CD4-positive, alpha-beta T cell treated with Interleukin-1 beta for 1 hour (primary cell): ENCODE results near the gene POLD4.

Experiments
- DNase-seq, 2 donors: peaks; one replicate each; pipeline ENCODE4 v3.0.0-alpha.2; 2020 to 2022

The POLD4 gene

DNA sequence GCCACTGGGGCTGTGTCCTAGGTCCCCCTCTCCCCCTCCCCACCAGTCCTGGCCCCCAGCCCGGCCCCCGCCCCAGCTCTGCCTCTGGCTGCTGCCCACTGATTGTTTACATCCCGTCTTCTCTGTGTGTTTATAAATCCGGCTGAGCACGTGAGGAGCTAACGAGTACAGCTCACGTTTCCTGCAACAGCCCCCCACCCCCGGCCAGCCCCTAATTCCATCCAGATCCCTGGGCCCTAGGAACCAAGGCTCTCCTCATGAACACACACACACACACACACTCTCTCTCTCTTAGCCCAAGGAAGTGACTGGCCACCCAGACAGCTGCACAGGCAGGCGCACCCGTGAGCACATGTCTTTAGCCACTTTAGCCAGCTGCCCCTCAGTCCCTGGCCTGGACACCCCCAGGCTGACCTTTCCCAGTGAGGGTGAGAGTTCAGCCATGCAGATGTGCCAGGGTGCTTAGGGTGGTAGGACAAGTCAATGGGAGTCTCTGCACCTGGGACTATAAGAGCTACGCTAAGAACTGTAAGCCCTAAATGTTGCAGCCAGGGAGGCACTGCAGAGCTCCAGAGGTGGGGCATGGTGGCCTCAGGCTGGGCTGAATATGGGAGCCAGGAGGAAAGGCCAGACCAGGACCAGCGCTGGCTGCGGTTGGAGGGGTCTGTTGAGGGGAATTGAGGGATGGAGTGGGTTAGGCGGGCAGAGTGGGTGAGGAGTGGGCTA, 17.2 kb upstream of the POLD4 start:
- DNase-seq: no peak

DNA sequence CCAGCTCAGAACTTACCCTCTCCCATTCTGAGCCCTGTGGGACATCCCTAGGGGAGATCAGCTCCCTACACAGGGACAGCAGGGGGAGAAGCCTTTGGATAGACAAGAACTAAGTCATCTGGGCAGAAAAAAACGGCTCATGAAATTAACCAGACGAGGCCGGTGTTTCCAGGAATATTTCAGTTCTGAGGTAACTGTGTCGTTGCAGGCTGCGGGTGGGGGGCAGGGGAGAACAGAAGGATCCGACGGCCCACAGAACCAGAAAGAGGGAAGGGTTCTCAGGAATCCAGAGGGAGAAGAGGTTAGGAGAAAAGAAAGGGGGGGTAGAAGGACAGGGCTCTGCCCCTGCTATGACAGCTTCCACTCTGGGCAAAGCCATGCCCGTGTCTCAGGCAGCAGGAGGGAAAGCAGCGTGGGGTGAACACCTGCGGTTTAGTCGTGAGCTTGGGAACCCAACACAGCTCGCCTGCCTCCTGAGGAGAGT, 16.5 kb upstream of the POLD4 start:
- no peak for DNase-seq

DNA sequence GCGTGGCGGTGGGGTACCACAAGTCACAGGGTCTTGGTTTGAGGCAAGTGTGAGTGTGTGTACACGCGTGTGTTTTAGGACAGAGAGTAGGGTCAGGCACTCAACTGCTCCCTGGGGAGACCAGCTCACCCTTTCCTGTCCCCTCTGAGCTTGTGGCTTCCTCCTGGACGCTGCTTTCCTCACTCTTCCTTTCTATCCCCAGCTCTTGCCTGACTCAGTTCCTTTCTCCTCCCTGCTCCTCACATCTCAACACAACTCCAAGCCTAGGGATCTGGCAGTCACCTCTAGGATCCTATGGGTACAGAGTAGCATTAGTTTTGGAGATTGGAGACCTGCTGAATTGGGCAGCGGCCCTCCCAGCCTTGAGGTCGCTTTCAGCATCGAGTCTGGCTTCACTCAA, 15.9 kb upstream of the POLD4 start:
- DNase-seq: no peak

DNA sequence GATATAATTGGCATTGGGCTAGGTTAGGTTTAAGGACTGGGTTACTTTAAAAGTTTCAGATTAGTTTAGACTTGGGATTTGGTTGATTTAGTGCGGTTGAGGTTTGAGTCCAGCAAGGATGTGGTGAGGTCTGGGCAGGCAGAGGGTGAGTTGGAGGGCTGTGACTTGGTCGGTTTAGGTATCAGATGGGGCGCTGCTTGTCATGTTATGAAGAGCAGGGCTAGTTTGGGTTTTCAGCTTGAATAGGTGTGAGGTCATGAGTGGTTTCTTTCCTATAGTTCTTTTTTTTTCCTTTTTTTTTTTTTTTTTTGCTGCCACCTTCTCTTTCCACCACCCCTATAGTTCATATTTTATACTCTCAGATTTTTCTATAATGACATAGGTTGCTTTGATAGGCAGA, 15.3 kb upstream of the POLD4 start:
- DNase-seq: no peak

DNA sequence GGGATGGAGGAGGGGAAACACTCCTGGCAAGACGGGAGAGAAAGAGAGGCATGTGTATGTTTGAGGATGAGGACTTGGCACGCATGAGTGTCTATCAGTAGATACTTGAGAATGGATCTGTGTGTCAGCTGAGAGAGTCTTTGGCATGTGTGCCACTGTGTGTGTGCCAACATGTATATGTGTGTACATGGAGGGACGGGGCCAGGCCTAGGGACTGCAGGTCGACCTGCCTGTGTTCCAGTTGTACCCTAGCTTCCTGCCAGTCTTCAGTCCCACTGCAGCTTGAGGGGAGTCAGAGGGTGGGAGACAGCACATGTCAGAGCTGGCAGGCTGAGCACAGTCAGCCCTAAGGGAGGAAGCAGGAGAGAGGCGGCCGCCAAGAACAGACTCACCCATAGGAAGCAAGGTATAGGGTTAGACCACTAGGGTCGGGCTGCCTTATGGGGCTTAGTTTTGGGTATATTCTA, 14.4 kb upstream of the POLD4 start:
- no peak for DNase-seq

DNA sequence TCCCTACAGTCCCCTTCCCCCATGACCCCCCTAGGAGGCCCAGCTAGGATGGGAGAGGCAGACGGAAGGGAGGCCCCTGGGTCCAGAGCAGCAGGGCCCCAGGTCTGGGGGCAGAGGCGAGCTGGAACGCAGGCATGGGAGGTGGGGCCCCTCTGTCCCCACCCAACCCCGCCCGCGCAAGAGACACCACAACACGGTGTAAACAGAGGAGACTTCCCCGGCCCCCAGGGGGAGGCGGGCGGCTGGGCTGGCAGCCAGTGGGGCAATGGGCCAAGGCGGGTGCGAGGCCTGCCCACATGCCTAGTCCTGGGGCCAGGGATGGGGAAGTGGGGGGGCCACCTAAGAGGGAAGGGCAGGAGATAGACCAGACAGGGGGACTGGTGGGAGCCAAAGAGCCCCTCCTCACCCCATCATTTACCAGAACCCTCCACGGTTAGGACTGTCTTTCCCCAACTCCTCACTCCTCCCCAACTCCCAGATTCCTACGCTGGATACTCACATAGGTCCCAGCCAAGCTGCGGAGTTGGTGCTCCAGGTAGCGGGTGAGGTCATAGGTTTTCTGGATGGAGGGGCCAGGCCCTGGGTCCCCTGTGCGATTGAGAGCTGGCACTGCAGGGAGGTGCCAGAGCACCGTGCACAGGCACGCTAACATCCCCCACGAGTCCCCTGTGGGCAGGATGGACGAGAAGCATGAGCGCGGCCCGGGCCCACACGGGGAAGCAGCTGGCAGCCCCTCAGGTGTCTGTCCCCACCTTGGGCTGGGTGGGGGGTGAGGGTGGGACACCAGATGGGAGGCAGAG, 13.8 kb upstream of the POLD4 start:
- DNase-seq: no peak

DNA sequence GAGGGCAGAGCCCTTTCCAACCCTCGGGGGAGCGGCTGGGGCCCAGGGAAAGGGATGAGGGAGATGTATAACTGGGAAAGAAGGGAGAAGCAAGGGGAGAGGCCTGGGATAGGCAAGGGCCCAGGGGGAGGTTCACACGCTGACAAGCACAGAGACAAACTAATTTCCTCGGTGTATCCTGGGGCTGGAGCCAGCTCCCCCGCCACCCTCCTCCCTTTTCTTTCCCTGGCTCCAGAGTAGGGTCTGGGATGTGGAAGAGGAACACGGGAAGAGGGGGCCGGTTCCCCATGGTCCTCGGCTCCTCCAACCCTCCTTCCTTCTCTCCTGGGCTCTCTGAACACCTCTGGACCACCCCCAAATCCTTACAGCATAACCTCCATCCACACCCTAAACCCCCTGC, 13.2 kb upstream of the POLD4 start:
- no peak for DNase-seq

DNA sequence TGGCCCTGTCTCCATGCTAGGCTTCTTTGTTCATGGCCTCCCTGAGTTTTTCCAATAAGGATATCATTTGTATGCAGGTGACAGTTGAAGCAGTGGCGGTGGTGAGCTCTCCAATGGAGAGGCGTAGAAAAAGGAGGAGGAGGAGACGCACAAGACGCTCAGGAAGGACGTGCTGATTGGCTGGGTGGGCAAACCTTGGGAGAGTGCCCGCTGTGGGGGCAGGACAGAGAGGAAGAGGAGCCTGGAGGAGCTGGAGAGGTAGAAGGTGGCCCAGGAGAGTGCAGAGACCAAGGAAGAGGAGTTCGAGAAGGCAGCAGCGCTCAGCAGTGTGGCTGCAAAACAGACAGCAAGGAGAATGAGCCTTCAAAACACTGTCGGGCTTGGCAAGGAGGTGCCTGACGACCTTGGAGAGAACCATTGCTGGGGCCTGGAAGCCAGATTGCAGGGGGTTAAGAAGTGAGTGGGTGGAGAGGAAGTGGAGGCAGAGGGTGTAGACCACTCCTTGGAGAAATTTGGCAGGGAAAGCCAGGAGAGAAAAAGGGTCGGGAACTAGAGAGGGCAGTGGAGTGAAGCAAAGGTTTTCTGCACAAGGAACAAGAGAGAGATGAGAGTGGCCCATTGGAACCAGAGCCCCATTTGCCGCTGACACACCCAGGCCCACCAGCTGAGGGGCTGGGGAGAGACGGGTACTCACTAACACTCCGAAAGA, 12.5 kb upstream of the POLD4 start:
- DNase-seq: no peak

DNA sequence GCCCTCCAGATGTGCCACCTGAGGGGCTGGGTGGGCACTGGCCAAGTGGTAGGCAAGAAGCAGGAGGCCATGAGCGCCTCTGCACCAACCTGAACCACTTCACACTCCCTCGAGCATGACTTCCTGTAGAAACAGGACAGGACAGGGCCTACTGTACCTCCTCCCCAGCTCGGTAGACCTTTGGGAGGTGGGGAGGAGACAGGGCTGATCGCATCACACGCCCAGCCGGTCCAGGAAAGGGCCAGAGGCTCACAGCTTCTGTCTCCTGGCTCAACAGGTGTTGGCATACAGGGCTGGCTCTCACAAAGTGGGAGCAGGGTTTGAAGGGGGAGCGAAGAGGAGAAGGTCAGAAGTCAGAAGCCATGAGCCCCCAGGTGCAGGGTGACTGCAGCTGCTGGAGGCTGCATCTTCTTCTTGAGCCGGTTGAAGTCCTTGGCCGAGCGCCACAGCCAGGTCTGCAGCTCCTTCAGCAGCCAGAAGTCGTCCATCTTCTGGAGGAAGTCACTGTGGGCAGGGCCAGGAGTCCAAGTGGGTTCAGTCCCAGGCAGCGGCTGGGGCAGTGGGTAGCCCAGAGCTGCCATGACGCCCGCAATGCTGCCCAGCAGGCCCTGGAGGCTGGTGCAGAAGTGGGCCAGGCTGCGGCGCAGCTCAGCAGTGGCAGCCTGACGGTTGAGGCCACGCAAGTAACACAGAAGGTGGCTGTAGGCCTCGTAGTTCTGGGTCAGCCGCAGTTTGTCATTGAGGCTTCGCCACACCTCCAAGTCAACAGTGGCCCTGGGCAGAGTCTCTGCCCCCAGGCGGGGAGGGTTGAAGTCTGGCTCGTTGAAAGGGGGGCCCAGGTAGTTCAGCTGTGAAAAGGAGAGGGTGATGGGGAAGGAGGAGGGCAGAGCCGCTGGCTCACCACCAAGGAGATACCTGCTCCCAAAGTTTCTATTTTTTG, 11.7 kb upstream of the POLD4 start:
- DNase-seq: no peak

DNA sequence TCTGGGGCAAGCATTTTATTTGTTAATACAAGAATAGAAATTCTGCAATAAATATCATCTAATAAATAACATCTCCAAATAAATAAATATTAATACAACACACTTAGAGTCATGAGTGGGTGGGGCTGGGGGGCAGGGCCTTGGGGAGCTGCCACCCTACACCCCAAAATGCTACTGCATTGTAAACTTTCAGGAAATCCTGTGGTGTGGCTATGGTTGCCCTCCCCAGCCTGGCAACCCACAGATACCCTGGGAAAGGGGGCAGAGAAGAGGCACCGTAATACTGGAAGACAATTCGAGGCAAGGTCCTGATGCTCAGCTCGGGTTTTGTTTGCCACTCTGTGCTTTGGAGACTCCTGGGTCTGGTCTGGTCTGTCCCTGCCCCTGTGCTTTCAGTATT, 10.8 kb upstream of the POLD4 start:
- no peak for DNase-seq

DNA sequence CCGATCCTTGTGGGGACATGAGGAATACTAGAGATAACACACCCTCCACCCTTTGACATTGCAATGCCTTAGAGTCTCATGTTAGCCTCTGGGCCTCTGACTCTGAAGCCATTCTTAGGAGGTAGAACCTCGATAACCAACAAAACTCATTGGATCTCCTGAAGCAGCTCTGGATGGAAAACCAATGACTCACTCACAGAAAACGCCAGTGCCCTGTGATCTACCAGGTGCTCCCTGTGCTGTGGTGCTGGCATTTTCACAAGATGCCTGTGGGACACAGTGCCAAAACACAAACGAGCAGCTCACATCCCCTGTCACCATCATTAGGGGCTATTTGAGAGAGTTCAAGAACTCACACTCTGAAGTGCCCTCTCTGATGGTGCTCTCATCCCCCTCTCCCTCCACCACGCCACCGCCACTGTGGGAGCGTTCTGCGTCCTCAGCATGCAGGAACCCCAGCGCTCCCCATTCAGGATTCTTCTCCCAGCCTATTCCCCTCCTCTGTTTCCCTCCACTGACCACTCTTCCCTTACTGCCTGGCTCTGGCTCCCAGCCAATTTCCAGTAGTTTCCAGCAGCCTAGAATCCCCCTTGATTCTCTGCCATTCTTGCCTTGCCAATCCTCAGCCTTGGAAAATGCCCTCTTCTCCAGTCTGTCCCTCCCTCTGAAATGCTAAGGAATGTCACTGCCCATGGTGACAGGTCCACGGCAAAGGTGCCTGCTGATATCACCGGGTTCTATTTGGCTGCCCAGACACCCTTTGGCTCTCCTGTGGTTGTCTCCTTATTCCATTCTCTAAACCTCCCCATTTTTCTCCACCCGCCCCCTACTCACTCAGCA, 4.7 kb upstream of the POLD4 start:
- DNase-seq: no peak

DNA sequence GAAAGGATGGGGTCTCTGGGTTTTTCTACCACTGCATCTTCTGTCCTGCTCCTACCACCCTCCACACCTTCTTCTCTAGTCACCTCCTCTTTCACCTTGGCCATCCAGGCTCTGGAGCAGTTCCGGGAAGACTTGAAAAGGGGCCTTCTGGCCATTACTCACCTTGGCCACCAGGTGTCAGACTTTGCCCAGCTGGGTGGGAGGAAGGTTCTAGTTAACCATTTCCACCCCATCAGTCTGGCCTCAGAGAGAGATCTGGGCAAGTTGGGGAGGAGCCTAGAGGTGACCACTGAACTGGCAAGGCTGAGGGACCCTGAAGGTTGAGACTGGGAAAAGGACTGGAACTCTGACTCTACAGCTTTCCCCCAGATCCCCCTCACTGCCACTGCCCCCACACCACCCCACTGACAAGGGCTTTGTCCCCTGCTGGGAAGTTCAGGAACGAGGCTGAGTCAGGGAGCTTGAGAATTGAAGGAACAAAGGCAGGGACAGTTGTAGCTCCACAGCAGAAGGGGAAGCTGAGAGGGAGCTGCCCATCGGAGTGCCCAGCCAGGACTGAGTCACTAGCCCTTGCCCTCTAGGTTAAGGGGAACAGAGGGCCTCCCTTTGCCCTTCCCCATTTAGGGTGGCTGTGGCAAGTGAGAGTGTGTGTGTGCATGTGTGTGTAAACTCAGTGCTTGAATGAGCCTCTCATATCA, 3.7 kb upstream of the POLD4 start:
- peak; percentile 80 for DNase-seq

DNA sequence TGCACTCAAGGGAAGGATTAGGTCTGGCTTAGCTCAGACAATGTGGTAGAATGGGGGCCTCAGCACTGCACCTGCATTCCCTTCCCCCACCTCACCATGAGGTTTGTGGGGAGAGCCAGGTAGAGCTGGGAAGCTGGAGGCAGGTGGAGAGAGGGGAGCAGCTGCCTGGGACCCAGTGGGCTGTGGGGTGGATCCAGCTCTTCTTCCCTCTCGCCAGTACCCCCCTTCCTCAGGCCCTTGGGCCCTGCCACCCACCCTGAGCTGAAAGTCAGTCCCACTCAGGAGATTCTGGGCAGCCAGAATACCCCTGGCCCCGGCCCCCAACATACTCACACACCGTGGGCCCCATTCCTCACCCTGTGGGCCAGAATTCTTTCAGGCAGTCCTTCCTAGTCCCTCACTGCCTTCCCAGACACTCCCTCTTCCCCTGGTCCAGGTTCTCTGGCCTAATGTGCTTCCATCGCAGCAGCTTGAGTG, 3.1 kb upstream of the POLD4 start:
- DNase-seq: no peak

DNA sequence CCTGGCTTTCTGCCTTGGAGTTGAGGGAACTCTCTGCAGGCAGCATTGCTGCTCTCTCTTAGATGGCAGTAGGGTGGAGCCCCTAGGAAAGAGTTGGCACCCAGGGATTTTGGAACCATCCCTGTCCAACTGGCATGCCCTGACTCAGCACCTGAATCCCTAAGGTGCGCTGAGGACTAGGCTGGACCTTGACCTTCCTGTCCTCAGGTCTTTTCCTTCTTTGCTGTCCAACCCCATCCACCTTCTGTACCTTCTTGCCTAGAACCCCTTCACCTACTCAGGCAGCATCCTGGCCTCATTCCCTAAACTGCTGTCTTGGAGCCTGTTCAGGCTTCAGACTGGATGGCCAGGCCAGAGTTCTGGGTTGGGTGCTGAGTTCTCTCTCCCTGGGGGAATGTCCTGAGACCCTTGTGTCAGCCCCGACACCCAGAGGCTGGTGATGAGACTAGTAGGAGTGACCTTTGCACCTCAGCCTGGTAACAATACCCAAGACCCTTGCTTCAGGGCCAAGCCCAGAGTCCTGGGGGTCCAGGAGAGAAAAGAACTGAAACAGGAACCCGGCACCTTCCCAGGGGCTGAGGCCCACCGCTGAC, 2.5 kb upstream of the POLD4 start:
- no peak for DNase-seq

DNA sequence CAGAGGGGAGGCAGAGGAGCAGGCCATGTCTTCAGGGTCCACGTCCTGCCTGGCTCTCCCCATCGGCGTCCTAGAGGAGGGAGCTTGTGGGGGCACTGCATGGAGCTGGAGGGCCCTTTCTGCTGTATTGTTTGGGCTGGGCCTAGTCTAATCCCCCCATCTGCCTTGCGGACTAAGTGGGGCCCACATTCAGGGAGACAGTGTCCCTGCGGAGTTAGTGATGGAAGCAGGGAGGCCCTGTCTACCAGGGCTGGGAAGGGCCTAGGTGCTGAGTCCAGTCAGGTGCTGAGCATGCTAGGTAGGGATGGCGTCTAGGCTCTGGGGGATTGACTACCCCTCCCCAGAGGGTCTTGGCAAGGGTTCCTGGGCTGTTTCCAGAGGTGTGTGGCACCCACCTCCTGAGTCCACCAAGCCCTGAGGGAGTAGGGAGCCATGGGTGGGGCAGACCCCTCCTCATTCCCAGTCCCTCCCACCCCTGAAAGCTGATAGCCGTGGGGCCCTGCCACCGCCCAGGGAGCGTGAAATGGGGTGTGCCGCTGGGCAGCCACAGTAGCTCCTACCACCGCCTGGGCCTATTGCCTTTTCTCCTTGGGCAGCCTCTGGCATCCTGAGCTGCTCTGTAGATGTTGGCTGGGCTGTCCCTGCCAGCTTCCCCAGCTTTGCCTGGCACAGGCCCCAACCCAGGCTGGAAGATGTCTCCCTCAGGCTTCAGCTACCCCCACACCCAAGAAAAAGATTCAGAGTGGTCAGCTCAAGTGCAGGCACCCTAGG, 1.9 kb upstream of the POLD4 start:
- no peak for DNase-seq

DNA sequence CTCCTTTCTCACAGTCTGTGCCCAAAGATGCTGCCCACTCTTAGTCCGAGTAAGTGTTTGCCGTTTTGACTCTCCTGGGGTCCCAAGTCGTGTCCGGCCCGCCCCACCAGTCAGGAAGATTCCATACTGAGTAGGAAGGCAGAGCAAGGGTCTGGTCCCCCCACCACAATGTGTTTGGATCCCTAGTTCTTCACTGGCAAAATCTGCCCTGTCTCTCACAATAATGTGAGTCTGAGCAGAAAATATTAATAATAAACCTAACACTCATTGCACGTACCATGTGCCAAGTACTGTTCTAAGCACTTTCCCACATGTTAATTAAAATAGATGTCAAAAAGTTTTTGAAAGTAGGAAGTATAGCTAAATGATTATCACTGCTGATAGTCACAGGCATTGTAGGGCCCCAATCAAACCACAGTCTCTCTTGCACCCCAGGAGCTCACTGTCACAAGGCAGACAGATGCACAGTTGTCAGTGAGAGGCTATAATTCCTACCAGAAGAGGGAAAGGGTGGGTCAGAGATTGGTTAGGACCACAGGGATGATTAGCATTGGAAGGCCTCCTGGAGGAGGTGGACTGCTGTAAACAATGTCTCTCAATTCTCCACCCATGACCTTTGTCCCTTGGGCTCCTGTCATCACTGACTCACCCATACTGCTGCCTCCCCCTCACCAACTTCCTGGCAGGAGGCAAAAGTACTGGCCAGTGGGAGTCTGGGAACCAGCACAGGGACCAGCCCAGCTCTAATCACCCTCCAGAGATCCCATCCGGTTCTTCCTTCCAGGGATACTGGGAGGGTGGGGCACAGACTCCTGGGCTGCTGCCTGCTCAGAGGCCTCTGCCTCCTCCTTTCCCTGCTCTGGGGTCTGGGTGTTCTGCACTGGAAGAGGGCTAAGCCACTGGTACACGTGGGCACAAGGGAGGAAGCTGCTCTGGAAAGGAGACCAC, 1.0 kb upstream of the POLD4 start:
- peak in 1 of 2 donors; percentile 44 for DNase-seq

DNA sequence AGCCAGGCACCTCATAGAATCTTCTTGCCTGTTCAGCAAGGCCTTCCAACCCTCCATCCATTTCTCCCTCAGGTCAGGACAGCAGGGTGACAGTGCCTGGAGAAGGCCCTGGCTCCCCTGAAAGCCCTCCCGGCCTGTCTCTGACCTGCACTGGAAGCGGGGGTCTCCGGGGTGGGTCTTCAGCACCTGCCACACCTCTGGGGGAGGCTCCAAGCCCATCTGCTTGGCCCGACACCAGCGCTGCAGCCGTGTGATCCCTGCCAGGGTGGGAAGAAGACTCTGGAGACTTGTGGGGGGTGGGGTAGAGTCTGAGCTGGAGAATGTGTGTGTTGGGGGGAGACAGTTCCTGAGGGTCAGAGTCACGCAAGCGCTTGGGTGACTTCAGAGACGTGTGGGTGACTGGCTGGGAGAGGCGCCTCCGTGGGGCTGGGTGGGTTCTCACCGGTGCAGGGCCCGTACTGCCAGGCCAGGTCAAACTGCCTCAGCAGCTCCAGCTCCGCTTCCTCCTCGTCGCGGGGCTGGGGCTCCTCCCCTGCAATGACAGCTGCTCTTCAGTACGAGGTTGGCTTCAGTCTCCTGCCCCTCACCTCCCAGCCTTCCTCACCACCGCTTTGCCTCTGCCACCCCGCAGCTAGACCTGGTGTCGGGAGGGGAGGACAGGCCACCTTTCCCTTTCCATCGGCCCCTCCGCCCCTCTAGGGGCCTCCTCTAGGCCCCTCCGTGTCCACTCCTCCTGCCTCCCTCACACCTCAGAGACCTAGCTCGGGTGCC, 615 bp downstream of the POLD4 start:
- peak in 1 of 2 donors; percentile 76 for DNase-seq
